Measurements from ENCODE around the gene EIF2AK3.
A peak's percentile ranks its signal among the peaks of the same experiment; 100 is the strongest.
"Not testable (repeated sequence)": the region's sequence is repeated elsewhere in the genome, so short reads cannot be mapped to it uniquely, and the experiment has no call there.

EIF2AK3 gene

DNA sequence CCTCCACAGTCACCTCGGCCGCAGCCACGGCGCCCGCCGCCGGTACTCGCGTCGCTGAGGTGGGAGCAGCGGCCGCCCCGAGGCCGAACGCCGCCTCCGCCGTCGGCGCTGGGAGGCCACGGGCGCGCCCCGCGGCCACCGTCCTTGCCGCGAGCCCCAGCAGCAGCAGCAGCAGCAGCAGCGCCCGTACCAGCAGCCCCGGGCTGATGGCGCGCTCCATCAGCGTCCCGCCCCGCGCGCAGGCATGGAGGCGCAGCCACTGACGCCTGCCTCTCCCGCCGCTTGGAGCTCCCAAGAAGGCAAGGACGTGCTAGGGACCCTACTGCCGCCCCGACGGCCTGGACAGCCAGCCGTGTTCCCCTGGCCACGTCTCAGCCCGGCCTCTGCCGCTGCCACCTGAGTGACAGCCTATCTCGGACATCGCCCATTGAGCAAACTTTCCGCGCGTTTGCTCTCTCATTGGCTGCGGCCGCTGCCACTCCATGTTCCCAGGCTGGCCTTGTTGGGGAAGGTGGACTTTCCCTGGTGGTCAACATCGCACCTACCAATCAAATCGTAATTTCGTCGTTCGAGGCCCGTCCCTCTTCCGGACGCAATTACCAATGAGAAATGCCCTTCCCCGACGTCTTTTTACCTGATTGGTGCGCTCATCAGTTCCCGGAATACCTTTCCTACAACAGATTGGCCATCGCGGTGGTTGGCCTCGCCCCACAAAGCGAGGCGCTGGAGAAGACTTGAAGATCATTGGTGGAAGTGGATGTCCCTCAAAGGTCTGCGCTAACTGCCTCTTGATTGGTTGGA is at the start of gene EIF2AK3:
Gene EIF2AK3 (minus strand): TSS at position 410 of the 801 bp plus-strand sequence. CDS start 190 bp downstream, at position 220.
- peak; percentile 100 for DNase-seq (ENCODE audit: low spot score)

DNA sequence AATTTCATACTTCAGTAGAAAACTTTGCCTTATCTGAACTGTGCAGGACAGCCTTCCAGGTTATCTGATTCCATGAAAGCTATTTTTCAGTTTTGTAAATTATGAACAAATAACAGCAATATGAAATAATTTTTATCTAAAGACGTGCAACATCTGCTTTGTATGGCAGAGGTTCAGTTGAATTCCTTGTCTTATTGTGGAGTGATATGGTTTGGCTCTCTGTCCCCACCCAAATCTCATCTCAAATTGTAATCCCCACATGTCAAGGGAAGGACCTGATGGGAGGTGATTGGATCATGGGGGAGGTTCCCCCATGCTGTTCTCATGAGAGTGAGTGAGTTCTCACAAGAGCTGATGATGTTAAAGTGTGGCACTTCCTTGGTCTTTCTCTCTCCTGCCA is 46.1 kb upstream of the EIF2AK3 start:
- DNase-seq (ENCODE audit: low spot score), result no peak

DNA sequence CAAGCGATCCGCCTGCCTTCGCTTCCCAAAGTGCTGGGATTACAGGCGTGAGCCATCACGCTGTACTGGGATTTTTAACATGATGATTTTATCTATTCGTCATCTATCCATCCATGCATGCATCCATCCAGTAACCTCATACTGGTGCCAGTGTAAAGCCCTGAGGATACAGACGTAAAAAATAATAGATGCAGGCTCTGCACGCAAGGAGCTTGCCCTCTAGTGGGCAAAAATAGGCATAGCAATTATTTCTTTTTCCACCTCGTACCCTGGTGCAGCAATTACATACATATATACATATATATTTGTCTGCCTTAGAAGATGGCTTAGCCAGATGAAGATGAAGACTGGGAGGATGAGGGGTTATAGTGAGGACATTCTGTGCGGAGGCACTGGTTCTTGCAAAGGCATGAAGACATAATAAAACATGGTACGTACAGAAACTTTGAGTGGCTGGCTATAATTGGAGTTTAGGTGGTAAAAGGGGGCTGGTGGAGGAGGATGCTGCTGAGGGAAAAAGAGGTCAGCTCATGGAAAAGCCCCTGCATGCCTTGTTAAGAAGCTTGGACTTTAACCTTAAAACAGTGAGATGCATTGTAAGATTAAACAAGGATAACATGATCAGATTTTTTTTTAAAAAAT is 44.6 kb upstream of the EIF2AK3 start:
- peak; percentile 83 for DNase-seq (ENCODE audit: low spot score)

DNA sequence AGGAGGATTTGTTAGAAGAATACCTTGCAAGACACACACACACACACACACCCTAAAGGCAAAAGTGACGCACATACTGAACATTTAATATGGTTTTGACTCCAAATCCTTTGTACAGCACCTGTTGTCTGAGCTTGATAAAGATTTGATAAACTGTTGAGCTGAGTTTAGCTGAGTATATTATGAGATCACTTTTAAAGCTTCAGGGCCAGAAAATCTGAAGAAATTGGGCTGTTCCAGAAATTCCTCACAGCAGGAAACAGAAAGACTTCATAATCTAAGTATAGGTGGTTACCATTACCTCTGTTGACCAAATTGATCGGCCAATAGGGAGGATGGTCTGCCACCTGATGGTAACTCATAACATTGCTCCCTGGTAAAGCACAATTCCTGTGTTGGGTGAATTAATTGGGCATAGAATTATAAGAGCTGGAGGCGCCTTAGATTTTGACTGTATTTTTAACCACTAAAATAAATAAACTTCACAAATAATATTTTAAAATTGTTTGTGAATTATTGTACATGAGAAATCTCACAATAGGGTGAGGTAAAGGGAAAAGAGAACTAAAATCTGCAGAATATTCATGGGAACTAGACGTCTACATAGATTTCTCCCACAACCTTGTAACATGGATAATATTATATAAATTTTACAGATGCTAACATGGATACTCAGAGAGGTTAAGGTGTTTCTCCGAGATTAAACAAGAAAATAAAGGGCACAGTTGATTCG is 42.4 kb upstream of the EIF2AK3 start:
- DNase-seq (ENCODE audit: low spot score), result peak; percentile 59

DNA sequence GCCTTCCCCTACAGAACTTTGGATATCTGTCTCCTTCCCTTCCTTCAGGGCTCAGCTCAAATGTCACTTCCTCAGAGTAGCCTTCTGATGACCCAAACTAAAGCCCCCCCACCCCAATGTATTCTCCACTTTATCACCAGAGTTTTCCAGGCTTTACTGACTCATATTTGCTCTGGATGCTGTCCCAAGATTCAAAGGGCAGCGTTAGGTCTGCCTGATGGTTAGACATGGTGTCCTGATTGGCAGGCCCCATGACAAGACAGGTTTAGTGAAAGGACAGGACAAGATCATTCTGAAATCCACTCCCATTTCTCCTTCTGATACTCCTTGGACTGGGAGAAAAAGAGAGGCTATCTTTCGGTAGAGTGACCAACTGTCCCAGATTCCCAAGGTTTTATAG is 41.6 kb upstream of the EIF2AK3 start:
- DNase-seq (ENCODE audit: low spot score), result no peak

DNA sequence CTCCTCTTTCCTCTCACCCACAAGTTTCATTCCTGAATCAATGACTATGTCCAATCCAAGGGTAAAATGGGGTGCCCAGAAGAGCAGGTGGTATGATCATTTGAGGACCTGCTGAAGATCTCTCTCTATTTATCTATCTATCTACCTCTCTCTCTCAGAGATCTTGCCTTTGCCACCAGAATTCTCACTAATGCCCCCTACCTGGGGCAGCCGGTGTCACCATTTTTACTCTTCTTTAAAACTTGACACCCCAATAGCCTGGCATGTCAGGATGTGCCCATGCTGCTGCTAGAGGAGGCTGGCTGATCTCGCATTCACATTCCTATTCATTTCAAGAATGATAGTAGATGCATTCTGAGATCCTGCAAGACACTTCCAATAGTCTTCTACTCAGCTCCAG is 40.0 kb upstream of the EIF2AK3 start:
- DNase-seq (ENCODE audit: low spot score), result no peak

DNA sequence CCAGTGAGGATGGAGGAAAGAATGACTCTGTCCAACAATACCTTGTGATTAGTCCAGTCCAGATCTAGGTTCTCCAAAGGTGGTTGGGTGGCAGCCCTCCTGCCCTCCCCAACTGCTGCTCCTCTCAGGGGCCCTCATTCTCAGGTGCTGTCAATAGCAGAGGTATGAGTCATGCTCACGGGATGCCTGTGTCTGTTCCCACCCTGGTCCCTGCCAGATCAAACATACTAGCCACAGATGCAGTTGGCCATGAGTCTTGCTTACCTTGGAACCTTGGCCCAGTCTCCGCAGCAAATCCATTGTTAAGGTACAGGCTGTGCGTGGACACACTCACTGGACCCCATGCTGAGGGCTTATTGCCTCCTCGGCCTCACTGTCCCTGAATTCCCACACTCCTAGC is 39.3 kb upstream of the EIF2AK3 start:
- peak; percentile 23 for DNase-seq (ENCODE audit: low spot score)

DNA sequence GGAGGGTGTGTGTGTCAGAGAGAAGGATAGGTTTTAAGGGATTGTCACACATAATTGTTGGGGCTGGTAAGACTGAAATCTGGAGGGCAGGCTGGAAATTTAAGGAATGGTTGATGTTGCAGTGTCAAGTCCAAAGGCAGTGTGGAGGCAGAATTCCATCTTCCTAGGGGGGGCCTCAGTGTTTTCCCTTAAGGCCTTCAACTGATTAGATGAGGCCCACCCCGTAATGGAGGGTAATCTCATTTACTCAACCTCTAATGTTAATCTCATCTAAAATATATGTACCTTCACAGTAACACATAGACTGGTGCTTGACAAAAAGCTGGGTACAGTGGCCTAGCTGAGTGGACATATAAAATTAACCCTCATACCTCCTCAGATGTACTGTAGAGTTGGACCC is 33.4 kb upstream of the EIF2AK3 start:
- DNase-seq (ENCODE audit: low spot score), result no peak

DNA sequence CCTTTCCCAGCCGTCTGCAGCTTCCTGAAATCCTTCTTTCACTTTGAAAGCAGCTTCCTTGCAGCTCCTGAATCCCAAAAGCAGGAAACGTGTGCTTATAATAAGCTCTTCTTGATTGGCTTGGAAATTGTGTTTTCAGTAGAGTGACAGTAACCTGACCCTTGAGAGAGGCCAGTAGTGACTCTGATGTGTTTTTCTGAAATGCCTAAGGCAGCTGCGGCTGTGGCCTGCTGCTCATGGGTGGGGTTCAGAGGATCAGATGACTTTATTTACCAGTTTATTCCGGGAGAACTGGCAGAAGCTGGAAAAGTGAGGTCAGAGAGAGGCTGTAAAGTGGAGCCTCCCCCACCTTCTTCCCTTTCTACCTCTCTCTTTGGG is 32.3 kb upstream of the EIF2AK3 start:
- peak; percentile 21 for DNase-seq (ENCODE audit: low spot score)

DNA sequence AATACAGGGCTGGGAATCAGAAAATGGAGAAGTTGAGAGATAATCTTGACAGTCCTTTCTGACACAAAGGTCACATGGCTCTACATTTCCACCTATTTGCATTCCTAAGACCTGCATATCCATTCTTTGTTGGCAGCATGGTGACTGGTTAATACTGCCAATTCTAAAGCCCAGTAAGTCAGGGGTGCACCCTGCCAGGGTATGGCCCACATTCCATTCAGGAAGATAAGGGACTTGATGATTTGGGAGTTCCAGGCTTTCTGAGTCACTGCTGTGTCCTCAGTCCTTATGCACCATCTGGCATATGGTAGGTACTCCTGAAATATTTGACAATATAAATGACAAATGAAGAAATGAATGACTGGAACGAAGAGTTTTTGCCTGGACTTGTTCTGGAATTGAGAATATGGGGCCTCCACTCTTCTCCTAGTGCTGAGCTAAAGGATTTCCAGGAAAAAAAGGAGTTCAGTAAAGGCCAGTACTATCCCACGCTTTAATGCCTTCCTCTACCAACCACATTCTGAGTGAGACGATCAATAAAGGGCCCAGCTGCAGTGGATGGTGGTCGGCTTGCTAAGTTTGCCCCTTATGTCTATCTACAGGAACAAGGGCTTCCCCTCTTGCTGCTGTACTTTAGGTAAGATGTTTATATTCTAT is 31.7 kb upstream of the EIF2AK3 start:
- peak; percentile 20 for DNase-seq (ENCODE audit: low spot score)

DNA sequence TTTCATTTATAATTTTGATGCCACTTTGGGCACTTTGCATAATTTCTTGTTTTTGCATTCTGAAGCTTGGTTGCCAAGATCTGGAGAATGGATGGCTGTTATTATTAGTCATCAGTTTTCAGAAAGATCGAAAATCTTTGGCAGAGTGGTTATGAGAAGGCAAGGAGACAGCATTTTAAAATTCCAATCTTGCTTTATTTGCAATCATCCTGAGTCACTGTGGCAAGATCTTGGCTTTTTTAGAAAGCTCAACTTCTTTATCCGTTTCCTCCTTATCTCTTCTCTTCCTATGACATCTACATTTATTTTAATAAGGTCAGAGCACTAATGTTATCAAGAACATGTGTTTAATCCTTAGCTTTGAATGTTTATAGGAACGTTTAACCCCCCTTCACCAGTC is 31.1 kb upstream of the EIF2AK3 start:
- no peak for DNase-seq (ENCODE audit: low spot score)

DNA sequence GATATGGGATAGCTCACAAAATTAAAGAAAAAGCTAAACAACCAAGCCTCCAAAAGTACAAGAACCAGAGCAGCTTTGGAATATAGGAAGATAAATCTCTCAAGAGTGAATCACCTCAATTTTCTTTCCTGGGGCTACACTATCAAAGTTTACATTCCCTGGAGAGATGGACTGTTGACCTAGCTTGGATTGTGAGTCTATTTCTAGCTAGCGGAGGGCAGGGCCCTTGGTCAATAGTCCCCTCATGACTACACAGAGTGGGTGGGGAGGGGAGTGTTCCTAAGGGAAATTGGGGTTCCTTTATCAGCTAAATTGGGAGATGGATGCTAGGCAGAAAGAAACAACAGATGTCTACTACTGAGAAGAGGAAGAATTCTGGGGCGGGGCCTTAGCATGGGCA is 29.9 kb upstream of the EIF2AK3 start:
- no peak for DNase-seq (ENCODE audit: low spot score)

DNA sequence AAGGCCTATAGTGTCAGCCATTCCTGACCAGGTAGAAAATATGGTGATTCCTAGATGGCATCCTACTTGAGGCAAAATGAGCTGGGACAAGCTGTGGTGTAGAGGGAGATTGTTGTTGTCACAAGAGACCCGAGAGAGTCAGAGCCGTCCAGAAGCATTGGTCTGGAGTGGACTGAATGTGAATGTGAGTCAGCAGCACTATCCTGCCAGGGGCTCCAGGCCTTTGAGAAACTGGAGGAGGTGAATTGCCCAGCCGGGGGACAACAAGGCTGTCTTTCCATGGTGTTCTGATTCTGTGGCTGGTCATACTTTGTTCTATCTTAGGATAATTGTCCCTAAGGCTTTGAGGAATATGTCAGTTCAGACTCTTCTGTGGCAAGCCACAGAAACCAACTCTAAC is 29.4 kb upstream of the EIF2AK3 start:
- no peak for DNase-seq (ENCODE audit: low spot score)

DNA sequence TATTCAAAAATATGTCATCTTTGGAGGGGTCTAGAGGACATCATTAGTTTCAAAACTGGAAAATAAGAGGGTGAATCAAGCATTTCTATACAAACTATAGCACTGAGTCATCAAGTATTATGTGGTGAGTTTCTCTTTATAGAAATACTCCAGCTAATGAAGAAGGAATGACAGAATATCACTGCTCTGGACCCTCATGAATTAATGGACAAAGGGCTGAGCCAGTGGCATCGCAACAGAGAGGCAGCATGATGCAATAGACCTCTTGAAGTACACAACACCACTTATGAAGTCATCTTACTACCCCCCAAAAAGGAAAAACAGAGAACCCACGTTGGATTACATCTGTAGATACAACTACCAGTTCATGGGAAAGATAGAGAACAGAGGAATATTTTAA is 27.4 kb upstream of the EIF2AK3 start:
- no peak for DNase-seq (ENCODE audit: low spot score)

DNA sequence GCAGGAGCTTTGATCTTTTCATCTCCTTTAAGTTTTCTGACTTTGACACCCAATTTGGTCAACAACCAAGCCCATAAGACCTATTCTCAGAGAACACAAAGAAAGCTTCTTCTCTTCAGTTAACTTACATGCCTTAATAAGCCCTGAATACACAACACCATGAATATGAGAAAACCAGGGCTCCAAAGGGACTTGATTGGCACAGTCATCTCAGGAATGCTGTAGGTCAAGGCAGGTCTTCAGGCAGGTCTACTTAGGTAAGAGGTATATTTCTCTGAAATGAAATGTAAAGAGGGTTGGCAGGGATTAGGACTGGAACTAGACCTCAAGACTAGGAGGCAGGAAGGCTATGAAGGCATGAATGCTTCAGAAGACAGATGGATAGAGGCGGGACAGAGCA is 24.4 kb upstream of the EIF2AK3 start:
- DNase-seq (ENCODE audit: low spot score), result no peak

DNA sequence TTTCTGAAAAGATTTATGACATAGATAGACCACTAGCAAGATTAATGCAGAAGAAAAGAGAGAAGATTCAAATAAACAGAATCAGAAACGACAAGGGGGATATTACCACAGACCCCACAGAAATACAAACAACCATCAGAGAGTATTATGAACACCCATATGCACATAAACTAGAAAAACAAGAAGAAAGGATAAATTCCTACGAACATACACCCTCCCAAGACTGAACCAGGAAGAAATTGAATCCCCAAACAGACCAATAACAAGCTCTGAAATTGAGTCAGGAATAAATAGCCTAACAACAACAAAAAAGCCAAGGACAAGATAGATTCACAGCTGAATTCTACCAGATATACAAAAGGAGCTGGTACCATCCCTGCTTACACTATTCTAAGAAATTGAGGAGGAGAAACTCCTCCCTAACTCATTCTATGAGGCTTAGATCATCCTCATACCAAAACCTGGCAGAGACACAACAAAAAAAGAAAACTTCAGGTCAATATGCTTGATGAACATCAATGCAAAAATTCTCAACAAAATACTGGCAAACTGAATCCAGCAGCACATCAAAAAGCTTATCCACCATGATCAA is 18.1 kb upstream of the EIF2AK3 start:
- DNase-seq (ENCODE audit: low spot score), result not testable (repeated sequence)

DNA sequence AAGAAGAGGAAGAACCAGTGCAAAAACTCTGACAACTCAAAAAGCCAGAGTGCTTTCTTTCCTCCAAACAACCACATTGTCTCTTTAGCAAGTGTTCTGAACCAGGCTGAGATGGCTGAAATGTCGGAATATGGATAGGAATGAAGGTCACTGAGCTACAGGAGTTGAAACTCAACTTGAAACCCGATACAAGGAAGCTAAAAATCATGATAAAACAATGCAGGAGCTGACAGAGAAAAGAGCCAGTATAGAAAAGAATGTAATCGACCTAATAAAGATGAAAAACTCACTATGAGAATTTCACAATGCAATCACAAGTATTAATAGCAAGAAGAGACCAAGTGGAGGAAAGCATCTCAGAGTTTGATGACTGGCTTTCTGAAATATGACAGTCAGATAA is 15.0 kb upstream of the EIF2AK3 start:
- no peak for DNase-seq (ENCODE audit: low spot score)

DNA sequence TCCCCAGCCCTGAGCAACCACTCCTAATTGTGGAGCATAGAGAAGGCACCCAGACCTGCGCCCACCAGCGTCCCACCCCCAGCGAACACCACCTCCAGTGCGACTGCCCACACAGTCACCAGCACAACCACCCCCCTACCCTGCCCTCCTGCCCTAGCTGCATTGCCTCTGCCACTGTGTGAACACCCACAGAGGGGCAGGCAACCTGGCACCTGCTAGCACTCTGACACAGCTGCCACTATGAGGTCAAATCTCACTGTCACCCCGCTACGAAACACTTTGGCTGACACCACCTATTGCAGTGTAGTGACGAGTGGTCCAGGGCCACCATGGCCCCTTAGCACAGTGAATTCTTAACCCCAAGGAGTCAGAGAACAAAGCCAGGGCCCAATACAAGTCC is 14.1 kb upstream of the EIF2AK3 start:
- DNase-seq (ENCODE audit: low spot score), result no peak

DNA sequence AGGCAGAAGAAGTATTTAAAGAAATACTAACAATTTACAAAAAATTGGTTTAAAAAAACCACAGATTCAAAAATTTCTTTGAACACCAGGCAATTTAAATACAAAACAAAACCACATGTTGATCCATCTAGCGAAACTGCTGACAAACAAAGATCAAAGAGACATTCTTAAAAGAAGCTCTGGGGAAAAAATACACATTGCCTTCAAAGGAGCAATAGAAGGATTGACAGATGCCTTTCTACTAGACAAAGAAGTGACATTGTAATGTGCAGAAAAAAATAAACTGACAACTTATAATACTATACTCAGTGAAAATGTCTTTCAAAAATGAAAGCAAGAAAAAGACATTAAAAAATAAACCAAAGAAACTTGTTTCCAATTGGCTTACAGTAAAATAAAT is 12.6 kb upstream of the EIF2AK3 start:
- no peak for DNase-seq (ENCODE audit: low spot score)

DNA sequence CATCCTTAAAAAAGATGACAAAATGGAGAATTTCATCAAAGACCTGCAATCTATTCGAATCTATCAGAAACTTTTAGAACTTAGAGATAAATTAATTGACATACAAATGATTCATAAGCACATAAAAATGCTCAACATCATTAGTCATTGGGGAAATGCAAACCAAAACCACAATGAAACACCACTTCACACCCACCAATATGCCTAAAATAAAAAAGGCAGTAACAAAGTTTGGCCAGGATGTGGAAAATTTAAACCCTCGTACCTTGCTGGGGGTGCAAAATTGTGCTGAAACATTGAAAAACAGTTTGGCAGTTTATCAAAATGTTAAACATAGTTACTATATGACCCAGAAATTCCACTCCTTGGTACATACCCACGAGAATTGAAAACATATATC is 11.5 kb upstream of the EIF2AK3 start:
- peak; percentile 56 for DNase-seq (ENCODE audit: low spot score)

DNA sequence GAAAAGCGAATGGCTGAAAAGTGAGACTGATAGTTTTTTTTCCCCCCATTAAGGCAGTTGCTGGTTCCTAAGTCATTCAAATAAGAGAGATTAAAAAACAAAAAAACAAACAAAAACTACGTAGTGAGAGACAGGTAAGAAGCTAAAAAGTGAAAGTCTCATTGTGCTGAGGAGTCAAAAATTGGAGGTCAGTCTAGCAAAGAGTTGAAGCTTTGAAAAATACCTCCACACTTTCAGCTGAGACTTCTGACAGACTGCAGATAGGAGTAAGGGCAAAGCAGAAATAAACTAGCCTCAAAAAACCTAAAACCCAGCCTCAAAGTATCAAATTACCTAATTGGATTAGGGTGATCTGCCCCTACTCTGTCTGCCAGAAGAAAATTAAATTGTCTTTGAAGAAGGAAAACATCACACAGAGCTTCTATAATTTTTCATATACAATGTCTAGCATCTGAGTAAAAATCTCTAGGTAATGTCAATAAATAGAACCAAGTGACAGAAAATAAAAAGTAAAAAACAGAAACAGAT is 10.9 kb upstream of the EIF2AK3 start:
- no peak for DNase-seq (ENCODE audit: low spot score)

DNA sequence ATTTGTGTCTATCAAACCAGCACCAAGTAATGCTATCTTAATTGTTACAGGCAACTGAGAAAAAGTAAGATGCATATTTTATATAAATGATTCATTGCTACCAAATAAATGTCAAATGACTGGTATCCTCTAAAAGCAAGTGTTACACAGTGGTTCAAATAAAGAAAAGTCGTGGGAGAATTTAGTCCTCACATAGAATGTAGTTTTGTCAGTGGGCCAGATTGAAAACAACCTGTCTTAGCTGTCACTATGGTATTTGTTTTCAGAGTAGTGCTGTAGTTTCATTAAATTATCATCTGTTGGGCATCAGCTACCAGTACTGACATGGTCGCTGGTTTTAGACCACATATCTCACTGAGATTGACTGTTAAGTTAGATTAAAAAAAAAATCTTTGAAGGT is 10.2 kb upstream of the EIF2AK3 start:
- no peak for DNase-seq (ENCODE audit: low spot score)
